ENCODE data around the gene WDR86.

GRCh38 chr7:151413241-151413640, 3.4 kb upstream of the WDR86 start:
- TF ChIP-seq CTCF (IDR thresholded peaks at IDR 0.05; ENCODE audit: low read length) = no peak
- no peak for TF ChIP-seq EZH2 (IDR thresholded peaks at IDR 0.05; ENCODE audit: borderline replicate concordance, low read length)
